ENCODE measurements around the gene HIPK3. TPM values are rescaled to one million over a fixed set of nuclear protein-coding genes. Genes with fewer than 3 reads are reported as not detected.

The HIPK3 gene
- total and polyA plus RNA-seq, 10 of the 15 experiments (the other 5 are each of a cell fraction or from before 2014, with no cell fraction given): 3.4 to 26.5 (median 13.6) TPM

DNA sequence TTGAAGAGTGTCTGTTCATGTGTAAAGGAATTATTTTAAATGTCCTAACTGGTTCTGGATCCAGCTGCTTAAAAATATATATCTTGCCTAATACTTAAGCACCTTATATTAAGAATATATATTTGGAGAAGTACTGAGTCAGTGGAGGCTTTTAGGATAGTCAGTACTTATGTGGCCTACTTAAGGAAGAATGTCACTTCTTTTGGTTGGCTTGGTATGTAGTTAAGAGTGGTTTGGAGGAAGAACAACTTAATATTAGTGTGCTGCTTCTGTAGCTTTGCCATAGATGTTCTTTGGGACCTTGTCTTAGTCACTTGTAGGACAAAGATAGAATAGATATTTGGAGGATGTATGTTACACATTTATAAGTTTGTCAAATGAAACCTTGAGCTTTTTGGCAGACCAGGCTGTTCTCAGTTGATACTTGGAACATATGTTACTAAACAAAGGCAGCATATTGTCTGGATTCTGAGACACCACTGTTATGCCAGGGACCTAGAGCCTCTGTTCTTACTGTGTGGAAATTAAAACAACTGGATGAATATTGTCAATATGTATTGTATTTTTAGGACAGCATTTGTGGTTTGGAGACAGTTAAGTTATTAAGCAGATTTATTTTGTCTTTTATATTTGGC lies 4.9 kb downstream of the HIPK3 start:
- RAD21 ChIA-PET (ENCODE audit: unreplicated experiment): interaction anchor here (0.6 to 1.6 kb wide), 3 partner anchors 12 to 97 kb away, joined by 3 to 5 read pairs (median 3); no protein-coding TSS in a partner anchor
- H3K4me2 ChIP-seq (ENCODE audit: control insufficient read depth, insufficient read depth): peak overlapping the region; percentile 77
- H3K4me1 ChIP-seq (ENCODE audit: control insufficient read depth, insufficient read depth, low read length): peaks cover 5% of the 10 kb centered on the region; the same call in 1 of the 2 replicates
- no peaks in the 10 kb centered on the region; the same call in 2 of the 3 replicates for H3K9me3 ChIP-seq (replicated peaks; ENCODE audit: control insufficient read depth, insufficient read depth, low read length)
- SMC1A ChIA-PET (ENCODE audit: uncharacterized antibody, unreplicated experiment): interaction anchor here (1.1 to 2.7 kb wide), 9 partner anchors 7 to 368 kb away, joined by 3 to 13 read pairs (median 5); no protein-coding TSS in a partner anchor
- BruUV-seq (replicated peaks): TSS peak; percentile 4
- intact Hi-C loops (cut with micrococcal nuclease; ENCODE audit: unreplicated experiment): no loop called here
- ATAC-seq: no peak
- peak overlapping the region; percentile 58 for H3K4me3 ChIP-seq
- H3K9ac ChIP-seq (ENCODE audit: control insufficient read depth, insufficient read depth, low read length): peak overlapping the region; percentile 39
- H2AFZ ChIP-seq (ENCODE audit: control insufficient read depth, low read depth, low read length): no peak overlapping the region
- no peak for FAIRE-seq
- DNase-seq (ENCODE audit: low read depth, low spot score): no peak
- no peaks in the 10 kb centered on the region for H3K27me3 ChIP-seq (replicated peaks in 1 of 2; ENCODE audit: control insufficient read depth in 2 of 2, insufficient read depth in 2 of 2, low read length in 1 of 2)
- H3K27ac ChIP-seq (ENCODE audit: control insufficient read depth, insufficient read depth): peak overlapping the region; percentile 58; the same call in 1 of the 2 replicates
- peaks cover 95% of the 10 kb centered on the region for H3K79me2 ChIP-seq (ENCODE audit: control insufficient read depth, insufficient read depth, low read length)
- in situ Hi-C loops (cut with MboI): no loop called here
- TF ChIP-seq ZNF24 (IDR thresholded peaks at IDR 0.05) (no peak), RB1 (IDR thresholded peaks at IDR 0.05; ENCODE audit: borderline replicate concordance) (no peak), GABPA (IDR thresholded peaks at IDR 0.05; ENCODE audit: low read depth) (no peak), POU2F2 (IDR thresholded peaks at IDR 0.05; ENCODE audit: borderline replicate concordance, low read depth, low read length) (no peak)
- H4K20me1 ChIP-seq (ENCODE audit: control insufficient read depth, insufficient read depth): no peaks in the 10 kb centered on the region
- H3K36me3 ChIP-seq (ENCODE audit: control insufficient read depth in 2 of 2, insufficient read depth in 2 of 2, low read length in 1 of 2): no peaks in the 10 kb centered on the region
- POLR2A ChIA-PET: interaction anchor here (1.4 to 1.6 kb wide), 2 partner anchors 10 to 31 kb away, joined by 3 to 11 read pairs; no protein-coding TSS in a partner anchor
- CTCF ChIA-PET: interaction anchor here (0.7 to 1.7 kb wide), 3 partner anchors 58 to 454 kb away, joined by 3 to 4 read pairs (median 3); no protein-coding TSS in a partner anchor

GRCh38 chr11:33263549-33263948 lies 6.4 kb downstream of the HIPK3 start:
- no peak for DNase-seq (ENCODE audit: low read depth, low spot score)
- Histone ChIP-seq H2AFZ (ENCODE audit: control insufficient read depth, low read depth, low read length) (no peak overlapping the region), H3K27me3 (replicated peaks in 1 of 2; ENCODE audit: control insufficient read depth in 2 of 2, insufficient read depth in 2 of 2, low read length in 1 of 2) (no peaks in the 10 kb centered on the region), H3K27ac (ENCODE audit: control insufficient read depth, insufficient read depth) (no peak overlapping the region), H3K4me3 (no peak overlapping the region), H3K4me1 (ENCODE audit: control insufficient read depth, insufficient read depth, low read length) (peaks cover 5% of the 10 kb centered on the region; the same call in 1 of the 2 replicates), H3K79me2 (ENCODE audit: control insufficient read depth, insufficient read depth, low read length) (peaks cover 86% of the 10 kb centered on the region), H4K20me1 (ENCODE audit: control insufficient read depth, insufficient read depth) (no peaks in the 10 kb centered on the region), H3K36me3 (ENCODE audit: control insufficient read depth in 2 of 2, insufficient read depth in 2 of 2, low read length in 1 of 2) (no peaks in the 10 kb centered on the region), H3K9ac (ENCODE audit: control insufficient read depth, insufficient read depth, low read length) (no peak overlapping the region), H3K4me2 (ENCODE audit: control insufficient read depth, insufficient read depth) (peak overlapping the region; percentile 7; the same call in 1 of the 2 replicates), H3K9me3 (replicated peaks; ENCODE audit: control insufficient read depth, insufficient read depth, low read length) (no peaks in the 10 kb centered on the region; the same call in 2 of the 3 replicates)
- intact Hi-C loops (cut with micrococcal nuclease; ENCODE audit: unreplicated experiment) (no loop called here), in situ Hi-C loops (cut with MboI) (no loop called here)
- RAD21 ChIA-PET (ENCODE audit: unreplicated experiment): interaction anchor here (1.3 to 1.6 kb wide), 3 partner anchors 11 to 56 kb away, joined by 3 read pairs; no protein-coding TSS in a partner anchor
- SMC1A ChIA-PET (ENCODE audit: uncharacterized antibody, unreplicated experiment): interaction anchor here (0.7 to 2.7 kb wide), 10 partner anchors 9 to 294 kb away, joined by 3 to 13 read pairs (median 4); no protein-coding TSS in a partner anchor
- 94% methylated on average over 2 of the region's 2 CpGs for WGBS (ENCODE audit: insufficient coverage, insufficient replicate concordance, low lambda C conversion rate, missing lambda C conversion rate)
- no TSS peak for BruUV-seq (replicated peaks)
- POLR2A ChIA-PET: interaction anchor here (1.0 to 1.6 kb wide), 2 partner anchors 9 to 11 kb away, joined by 3 to 11 read pairs; no protein-coding TSS in a partner anchor
- FAIRE-seq: no peak
- CTCF ChIA-PET: interaction anchor here (0.7 to 1.3 kb wide), 7 partner anchors 11 to 452 kb away, joined by 3 to 4 read pairs (median 3); no protein-coding TSS in a partner anchor
- peak; percentile 25; the same call in 1 of the 2 replicates for TF ChIP-seq SPI1 (IDR thresholded peaks at IDR 0.05; ENCODE audit: borderline replicate concordance, insufficient read depth, low read depth, low read length)
- no peak for TF ChIP-seq SMAD5 (IDR thresholded peaks at IDR 0.05; ENCODE audit: low read depth)
- ATAC-seq: no peak
